SW 1271 (cell line): Measurements from ENCODE around the gene MRI1.

ENCODE experiments used
- DNase-seq, 2 experiments: peaks; one replicate each; lab custom pipeline; 2025; lab: John Stamatoyannopoulos, UW

The MRI1 gene

GRCh38 chr19:13794757-13795589 is 30.7 kb downstream of the MRI1 start, which contains the start of gene ZSWIM4:
TSS of gene ZSWIM4 (plus strand) at chr19:13795443. CDS start at chr19:13795649, 206 bp downstream.
- peak; percentile 98 for DNase-seq

DNA sequence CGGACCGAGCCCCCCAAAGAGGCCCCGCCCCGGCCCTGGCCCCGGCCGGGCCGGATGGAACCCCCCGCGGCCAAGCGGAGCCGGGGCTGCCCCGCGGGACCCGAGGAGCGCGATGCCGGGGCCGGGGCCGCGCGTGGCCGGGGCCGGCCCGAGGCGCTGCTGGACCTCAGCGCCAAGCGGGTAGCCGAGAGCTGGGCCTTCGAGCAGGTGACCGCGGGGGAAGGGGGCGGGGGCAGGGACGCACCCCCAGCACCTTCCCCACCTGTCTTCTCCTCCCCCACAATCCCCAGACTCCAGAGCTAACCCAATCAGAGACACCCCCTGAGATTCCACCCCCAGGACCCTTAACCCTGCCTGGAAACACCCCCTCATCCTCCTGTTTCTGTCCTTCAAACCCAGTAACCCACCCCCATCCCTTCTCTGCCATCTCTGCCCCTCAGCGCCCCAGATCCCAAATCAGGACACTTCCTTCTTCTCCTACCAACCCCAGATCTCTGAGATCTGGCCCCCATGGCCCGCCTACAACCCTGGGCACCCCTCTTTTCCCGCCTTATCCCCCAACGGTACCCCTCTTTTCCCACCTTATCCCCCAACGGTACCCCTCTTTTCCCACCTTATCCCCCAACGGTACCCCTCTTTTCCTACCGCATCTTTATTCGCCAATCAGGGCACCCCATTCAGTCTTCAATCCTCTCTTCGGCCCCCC is 31.4 kb downstream of the MRI1 start:
- no peak for DNase-seq

DNA sequence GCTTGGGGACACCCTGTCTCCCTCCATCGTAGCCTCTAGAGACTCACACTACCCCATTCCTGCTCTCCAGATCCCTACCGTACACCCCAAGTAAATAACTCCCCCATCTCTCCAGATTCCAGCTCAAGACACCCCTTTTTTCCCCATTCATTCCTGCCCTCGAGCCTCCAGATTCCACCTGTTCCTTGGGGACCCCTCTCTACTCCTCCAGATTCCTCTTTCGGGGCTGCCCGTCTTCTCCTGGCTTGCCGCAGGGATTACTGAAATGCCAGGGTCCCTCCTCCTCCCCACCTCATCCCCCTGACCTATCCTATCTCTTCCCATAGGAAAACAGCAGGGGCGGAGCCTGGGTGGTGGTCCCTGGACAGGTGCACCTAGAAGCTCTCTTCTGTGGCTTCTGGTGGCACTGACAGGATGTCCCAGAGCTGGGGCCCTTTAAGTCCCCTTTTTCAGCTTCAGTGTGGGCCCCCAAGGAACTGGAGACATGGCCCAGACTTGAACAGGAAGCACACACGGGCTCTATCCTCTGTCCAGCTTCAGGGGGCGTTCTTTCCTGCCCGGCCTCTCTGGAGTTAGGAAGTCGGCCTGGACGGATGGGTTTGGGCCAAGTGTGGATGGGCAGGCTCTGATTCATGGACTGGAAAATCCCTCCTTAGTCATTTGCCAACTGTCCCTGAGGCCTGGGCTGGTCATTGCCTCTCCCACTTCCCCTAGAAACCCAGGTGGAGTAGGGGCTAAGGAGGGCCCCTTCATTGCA is 32.2 kb downstream of the MRI1 start:
- peak; percentile 85 to 92 for DNase-seq

DNA sequence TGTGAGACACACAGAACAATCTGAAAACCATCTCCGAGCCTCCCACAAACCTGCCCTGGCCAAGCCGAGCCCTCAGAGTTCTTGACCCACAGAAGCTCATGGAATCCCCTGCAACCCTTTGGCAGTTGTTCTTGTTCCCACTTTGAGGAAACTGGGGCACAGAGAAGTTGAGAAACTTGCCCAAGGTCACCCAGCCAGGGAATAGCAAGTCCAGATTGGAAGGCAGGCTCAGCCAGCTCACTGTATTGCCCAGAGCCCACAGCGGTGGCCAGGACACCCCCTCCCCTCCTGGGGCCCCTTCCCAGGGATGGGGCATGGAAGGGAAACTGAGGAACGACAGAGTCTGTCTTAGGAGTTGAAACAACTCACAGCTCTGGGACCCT is 32.7 kb downstream of the MRI1 start:
- no peak for DNase-seq

DNA sequence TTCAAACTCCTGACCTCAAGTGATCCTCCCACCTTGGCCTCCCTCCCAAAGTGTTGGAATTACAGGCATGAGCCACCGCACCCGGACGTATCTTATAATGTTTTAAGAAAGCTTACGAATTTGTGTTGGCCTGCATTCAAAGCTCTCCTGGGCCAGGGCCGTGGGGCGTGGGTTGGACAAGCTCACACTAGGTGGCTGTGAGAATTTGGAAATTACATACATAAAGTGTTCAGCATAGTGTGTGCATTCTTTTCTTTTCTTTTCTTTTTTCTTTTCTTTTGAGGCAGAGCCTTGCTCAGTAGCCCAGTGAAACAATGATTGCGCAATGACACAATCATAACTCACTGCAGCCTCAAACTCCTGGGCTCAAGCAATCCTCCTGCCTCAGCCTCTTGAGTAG is 33.5 kb downstream of the MRI1 start:
- DNase-seq = no peak

DNA sequence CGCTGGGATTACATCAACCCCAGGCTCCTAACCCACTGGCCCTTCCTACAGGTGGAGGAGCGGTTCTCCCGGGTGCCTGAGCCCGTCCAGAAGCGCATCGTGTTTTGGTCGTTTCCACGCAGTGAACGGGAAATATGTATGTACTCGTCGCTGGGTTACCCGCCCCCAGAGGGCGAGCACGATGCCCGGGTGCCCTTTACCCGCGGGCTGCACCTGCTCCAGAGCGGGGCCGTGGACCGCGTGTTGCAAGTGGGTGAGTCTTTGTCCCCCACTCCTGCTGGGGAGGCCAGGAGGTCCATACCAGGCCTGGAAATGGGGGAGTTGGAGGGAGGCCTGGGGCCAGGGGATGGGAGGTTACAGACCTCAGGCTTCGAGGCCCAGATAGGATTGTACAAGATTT is 35.3 kb downstream of the MRI1 start:
- DNase-seq = no peak

- DNase-seq = no peak
Observed at GRCh38 chr19:13803038-13803437, 38.7 kb downstream of the MRI1 start.

DNA sequence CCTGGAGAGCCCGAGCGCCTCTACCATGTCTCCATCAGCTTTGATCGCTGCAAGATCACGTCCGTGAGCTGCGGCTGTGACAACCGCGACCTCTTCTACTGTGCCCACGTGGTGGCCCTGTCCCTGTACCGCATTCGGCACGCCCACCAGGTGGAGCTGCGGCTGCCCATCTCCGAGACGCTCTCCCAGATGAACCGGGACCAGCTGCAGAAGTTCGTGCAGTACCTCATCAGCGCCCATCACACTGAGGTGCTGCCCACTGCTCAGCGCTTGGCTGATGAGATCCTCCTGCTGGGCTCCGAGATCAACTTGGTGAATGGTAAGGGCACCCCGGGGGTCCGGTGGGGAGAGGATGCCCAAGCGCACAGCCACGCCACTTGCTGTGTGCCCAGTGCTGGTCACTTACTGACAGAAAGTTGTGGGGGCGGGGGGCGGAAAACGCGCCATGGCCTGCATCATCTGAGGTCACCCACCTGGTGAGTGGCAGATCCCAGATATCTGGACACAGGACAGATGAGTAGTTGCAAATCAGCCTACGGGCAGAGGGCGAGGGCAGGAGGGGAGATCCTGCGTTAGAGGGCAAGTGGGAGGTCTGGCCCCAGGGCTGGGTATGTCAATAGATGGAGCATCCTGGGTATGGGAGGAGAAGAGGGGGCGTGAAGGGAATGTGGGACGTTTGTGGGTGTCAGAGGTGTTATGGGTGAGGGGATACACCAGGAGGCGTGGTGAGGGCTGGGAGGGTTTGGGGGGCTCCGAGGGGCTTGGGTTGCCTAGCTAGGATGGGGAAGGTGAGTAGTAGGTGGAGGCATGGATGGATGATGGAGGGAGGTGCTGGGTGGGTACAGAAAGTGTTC is 40.7 kb downstream of the MRI1 start:
- DNase-seq = no peak

GRCh38 chr19:13806728-13807127 is 42.4 kb downstream of the MRI1 start:
- no peak for DNase-seq

DNA sequence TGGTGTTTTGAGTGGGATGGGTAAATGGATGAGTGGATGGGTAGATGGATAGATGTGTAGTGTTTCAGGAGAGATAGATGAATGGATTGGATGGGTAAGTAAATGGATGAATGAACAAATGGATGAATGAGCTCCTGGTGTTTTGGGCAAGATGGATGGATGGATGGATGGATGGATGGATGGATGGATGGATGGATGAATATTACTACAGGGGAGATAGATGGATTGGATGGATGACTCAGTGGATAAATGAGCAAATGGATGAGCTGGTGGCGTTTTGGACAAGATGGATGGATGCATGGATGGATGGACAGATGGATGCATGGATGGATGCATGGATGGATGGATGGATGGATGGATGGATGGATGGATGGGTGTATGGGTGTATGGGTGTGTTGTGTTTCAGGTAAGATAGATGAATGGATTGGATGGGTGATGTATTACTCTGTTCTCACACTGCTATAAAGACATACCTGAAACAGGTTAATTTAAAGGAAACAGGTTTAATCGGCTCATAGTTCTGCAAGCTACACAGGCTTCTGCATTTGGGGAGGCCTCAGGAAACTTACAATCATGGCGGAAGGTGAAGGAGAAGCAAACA is 43.2 kb downstream of the MRI1 start:
- no peak for DNase-seq

- DNase-seq = no peak
Observed at GRCh38 chr19:13808856-13809255, 44.5 kb downstream of the MRI1 start.

- DNase-seq = no peak
Observed at GRCh38 chr19:13812544-13812943, 48.2 kb downstream of the MRI1 start.

- DNase-seq = no peak
Observed at GRCh38 chr19:13813147-13813546, 48.8 kb downstream of the MRI1 start.

GRCh38 chr19:13814550-13814949 is 50.2 kb downstream of the MRI1 start:
- DNase-seq = no peak

DNA sequence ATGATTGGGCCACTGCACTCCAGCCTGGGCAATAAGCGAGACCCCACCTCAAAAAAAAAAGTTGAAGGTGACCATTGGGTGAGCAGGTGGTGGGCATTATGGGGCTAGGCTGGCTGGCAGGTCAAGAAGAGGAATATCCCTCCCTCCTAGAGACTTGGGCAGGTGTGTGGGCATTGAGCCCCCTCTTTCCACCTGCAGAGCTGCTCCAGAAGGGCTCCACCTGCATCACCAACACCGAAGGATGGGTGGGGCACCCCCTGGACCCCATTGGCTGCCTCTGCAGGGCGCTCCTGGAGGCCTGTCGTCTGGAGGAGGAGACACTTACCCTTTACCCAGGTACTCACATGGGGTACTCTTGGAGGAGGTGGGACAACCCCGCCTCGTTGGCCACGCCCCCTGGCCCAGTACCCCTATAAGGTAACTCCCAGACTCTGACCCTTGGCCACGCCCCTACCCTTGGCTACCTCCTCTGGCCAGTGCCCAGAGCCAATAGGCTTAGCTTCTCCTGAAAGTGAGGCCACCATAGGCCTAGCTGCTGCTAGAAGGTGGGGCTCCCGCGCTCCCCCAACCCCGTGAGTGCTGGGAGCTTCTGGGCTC is 52.8 kb downstream of the MRI1 start:
- no peak for DNase-seq

DNA sequence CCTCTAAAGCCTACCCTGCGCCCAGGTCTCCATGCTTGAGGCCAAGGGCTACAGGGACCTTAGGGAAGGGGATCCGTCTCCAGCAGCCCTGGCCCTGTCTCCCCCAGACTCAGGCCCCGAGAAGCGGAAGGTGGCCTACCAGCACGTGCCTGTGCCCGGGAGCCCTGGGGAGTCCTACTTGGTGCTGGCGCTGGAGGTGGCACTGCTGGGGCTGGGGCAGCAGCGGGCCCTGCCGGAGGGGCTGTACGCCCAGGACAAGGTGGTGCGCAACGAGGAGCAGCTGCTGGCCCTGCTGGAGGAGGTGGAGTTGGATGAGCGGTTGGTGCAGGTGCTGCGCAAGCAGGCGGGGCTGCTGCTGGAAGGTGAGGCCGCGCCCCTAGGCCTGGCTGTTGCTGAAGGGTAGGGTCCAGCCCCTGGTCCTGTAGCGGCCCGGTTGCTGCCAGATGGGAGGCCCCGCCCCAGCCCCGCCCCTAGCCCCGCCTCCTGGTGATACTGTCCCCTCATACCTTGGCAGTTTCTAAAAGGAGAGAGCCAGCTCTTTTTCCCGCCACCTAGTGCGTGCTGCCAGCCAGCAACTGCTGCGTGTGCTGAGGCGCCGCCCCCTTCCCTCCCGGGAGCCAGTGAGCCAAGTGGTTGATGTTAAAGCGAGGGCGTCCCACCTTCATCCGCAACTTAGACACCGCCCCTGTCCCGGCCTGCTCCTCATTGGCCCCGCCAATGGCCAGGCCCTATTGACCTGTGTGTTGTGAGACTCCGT is 53.5 kb downstream of the MRI1 start:
- no peak for DNase-seq

DNA sequence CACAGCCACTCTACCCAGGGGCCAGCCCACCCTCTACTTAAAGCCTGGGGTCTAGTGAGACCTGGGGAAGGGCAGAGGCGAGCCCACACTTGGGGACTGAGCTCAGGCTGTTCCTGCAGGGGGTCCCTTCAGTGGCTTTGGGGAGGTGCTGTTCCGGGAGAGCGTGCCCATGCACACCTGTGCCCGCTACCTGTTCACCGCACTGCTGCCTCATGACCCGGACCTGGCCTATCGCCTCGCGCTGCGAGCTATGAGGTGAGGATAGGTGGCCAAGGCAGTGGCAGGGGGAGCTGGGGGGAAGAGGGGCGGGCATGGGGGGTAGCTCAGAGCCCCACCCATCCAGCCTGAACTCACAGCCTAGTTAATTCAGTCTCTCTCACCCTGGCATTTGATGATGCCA is 54.9 kb downstream of the MRI1 start:
- no peak for DNase-seq

- no peak for DNase-seq
Observed at GRCh38 chr19:13821292-13821691, 57.0 kb downstream of the MRI1 start.

- DNase-seq = no peak
Observed at GRCh38 chr19:13823256-13823655, 58.9 kb downstream of the MRI1 start.
